ENCODE data around the gene RPRM. TPM values are rescaled to one million over a fixed set of nuclear protein-coding genes. Genes with fewer than 3 reads are reported as not detected.

RPRM gene
- total and polyA plus RNA-seq, 10 of the 15 experiments (the other 5 are each of a cell fraction or from before 2014, with no cell fraction given) = 0.06 to 0.37 (median 0.11) TPM; not detected in 7

GRCh38 chr2:153470867-153471266 is 7.7 kb downstream of the RPRM start:
- WGBS (ENCODE audit: insufficient coverage, insufficient replicate concordance, low lambda C conversion rate, missing lambda C conversion rate) = 46% methylated on average over 4 of the region's 4 CpGs
- Histone ChIP-seq H2AFZ (ENCODE audit: control insufficient read depth, low read depth, low read length) (no peak overlapping the region), H3K36me3 (ENCODE audit: control insufficient read depth in 2 of 2, insufficient read depth in 2 of 2, low read length in 1 of 2) (no peaks in the 10 kb centered on the region), H3K9me3 (replicated peaks; ENCODE audit: control insufficient read depth, insufficient read depth, low read length) (no peaks in the 10 kb centered on the region), H3K4me2 (ENCODE audit: control insufficient read depth, insufficient read depth) (no peak overlapping the region), H4K20me1 (ENCODE audit: control insufficient read depth, insufficient read depth) (no peaks in the 10 kb centered on the region), H3K27ac (ENCODE audit: control insufficient read depth, insufficient read depth) (no peak overlapping the region), H3K79me2 (ENCODE audit: control insufficient read depth, insufficient read depth, low read length) (no peaks in the 10 kb centered on the region), H3K4me1 (ENCODE audit: control insufficient read depth, insufficient read depth, low read length) (no peaks in the 10 kb centered on the region), H3K4me3 (no peak overlapping the region), H3K9ac (ENCODE audit: control insufficient read depth, insufficient read depth, low read length) (no peak overlapping the region), H3K27me3 (replicated peaks in 1 of 2; ENCODE audit: control insufficient read depth in 2 of 2, insufficient read depth in 2 of 2, low read length in 1 of 2) (no peaks in the 10 kb centered on the region; a peak in 1 of 4 replicates)
- ATAC-seq (no peak), DNase-seq (ENCODE audit: low read depth, low spot score) (no peak), FAIRE-seq (no peak)
- in situ Hi-C loops (cut with MboI) (no loop called here), intact Hi-C loops (cut with micrococcal nuclease; ENCODE audit: unreplicated experiment) (no loop called here)
- RAD21 ChIA-PET (ENCODE audit: unreplicated experiment) = interaction anchor here (1.0 kb wide), 1 partner anchor 48 kb away, joined by 3 read pairs; no protein-coding TSS in a partner anchor
- no TSS peak for BruUV-seq (replicated peaks)
- TF ChIP-seq KDM1A (IDR thresholded peaks at IDR 0.05; ENCODE audit: borderline replicate concordance) (no peak), CREM (IDR thresholded peaks at IDR 0.05; ENCODE audit: low read depth) (no peak), HSF1 (IDR thresholded peaks at IDR 0.05; ENCODE audit: low read depth, low read length) (no peak), POU2F2 (IDR thresholded peaks at IDR 0.05; ENCODE audit: borderline replicate concordance, low read depth, low read length) (no peak)
- CTCF ChIA-PET = interaction anchor here (0.6 to 1.5 kb wide), 2 partner anchors 9 to 1412 kb away, joined by 3 to 6 read pairs; no protein-coding TSS in a partner anchor
- SMC1A ChIA-PET (ENCODE audit: uncharacterized antibody, unreplicated experiment) = interaction anchor here (1.0 kb wide), 1 partner anchor 8 kb away, joined by 3 read pairs; the partner anchor contains the start of gene RPRM
- POLR2A ChIA-PET = no interaction called here

- no TSS peak for BruUV-seq (replicated peaks)
- H3K9ac ChIP-seq (ENCODE audit: control insufficient read depth, insufficient read depth, low read length) = no peak overlapping the region
- H4K20me1 ChIP-seq (ENCODE audit: control insufficient read depth, insufficient read depth) = no peaks in the 10 kb centered on the region
- FAIRE-seq = no peak
- DNase-seq (ENCODE audit: low read depth, low spot score) = no peak
- ChIA-PET SMC1A (ENCODE audit: uncharacterized antibody, unreplicated experiment) (no interaction called here), POLR2A (no interaction called here), CTCF (no interaction called here), RAD21 (ENCODE audit: unreplicated experiment) (no interaction called here)
- H3K79me2 ChIP-seq (ENCODE audit: control insufficient read depth, insufficient read depth, low read length) = no peaks in the 10 kb centered on the region
- in situ Hi-C loops (cut with MboI) = no loop called here
- WGBS (ENCODE audit: insufficient coverage, insufficient replicate concordance, low lambda C conversion rate, missing lambda C conversion rate) = 36% methylated on average over 3 of the region's 3 CpGs
- H3K4me1 ChIP-seq (ENCODE audit: control insufficient read depth, insufficient read depth, low read length) = no peaks in the 10 kb centered on the region
- no peak overlapping the region for H3K4me3 ChIP-seq
- H3K4me2 ChIP-seq (ENCODE audit: control insufficient read depth, insufficient read depth) = no peak overlapping the region
- intact Hi-C loops (cut with micrococcal nuclease; ENCODE audit: unreplicated experiment) = no loop called here
- no peaks in the 10 kb centered on the region for H3K9me3 ChIP-seq (replicated peaks; ENCODE audit: control insufficient read depth, insufficient read depth, low read length)
- H3K27me3 ChIP-seq (replicated peaks in 1 of 2; ENCODE audit: control insufficient read depth in 2 of 2, insufficient read depth in 2 of 2, low read length in 1 of 2) = no peaks in the 10 kb centered on the region
- TF ChIP-seq JUNB (IDR thresholded peaks at IDR 0.05) = no peak
- no peak for TF ChIP-seq HDAC6 (IDR thresholded peaks at IDR 0.05; ENCODE audit: unreplicated experiment)
- TF ChIP-seq ZSCAN29 (IDR thresholded peaks at IDR 0.05) = no peak
- no peak for TF ChIP-seq LARP7 (IDR thresholded peaks at IDR 0.05)
- no peak for TF ChIP-seq NR2F1 (conservative IDR thresholded peaks at IDR 0.05)
- no peak for TF ChIP-seq POLR2AphosphoS5 (IDR thresholded peaks at IDR 0.05; ENCODE audit: low read length)
- no peak for TF ChIP-seq KDM1A (IDR thresholded peaks at IDR 0.05; ENCODE audit: borderline replicate concordance)
- H3K36me3 ChIP-seq (ENCODE audit: control insufficient read depth in 2 of 2, insufficient read depth in 2 of 2, low read length in 1 of 2) = no peaks in the 10 kb centered on the region
- H2AFZ ChIP-seq (ENCODE audit: control insufficient read depth, low read depth, low read length) = no peak overlapping the region
- ATAC-seq = no peak
- H3K27ac ChIP-seq (ENCODE audit: control insufficient read depth, insufficient read depth) = no peak overlapping the region
Observed at GRCh38 chr2:153464395-153464794, 14.2 kb downstream of the RPRM start.
